OCI-LY7 (cell line): ENCODE data around the gene DIAPH2. TPM values are rescaled to one million over a fixed set of nuclear protein-coding genes. Genes with fewer than 3 reads are reported as not detected.

Source experiments
- BruUV-seq: library from RNA; stranded (reverse); fragments of 400-500 nt; replicated peaks from 2 replicates; lab custom pipeline; 2021; lab: Mats Ljungman, UMichigan
- CTCF ChIA-PET: fragments of 300-600 bp; sonication (Branson Sonifier 250); formaldehyde crosslinking; loops from one replicate; lab custom pipeline; 2022; ENCODE audit warnings: antibody characterized with exemption; ENCODE audit not compliant: unreplicated experiment; lab: Charles Lee
- POLR2A ChIA-PET: fragments of 300-600 bp; sonication (Branson Sonifier 250); formaldehyde crosslinking; loops from one replicate; lab custom pipeline; 2022; ENCODE audit warnings: antibody characterized with exemption; lab: Charles Lee
- DNase-seq: peaks from one replicate; pipeline ENCODE4 v3.0.0-alpha.2; 2015; ENCODE audit warnings: low spot score
- H2AFZ ChIP-seq: fragments of 200-600 bp; sonication (generic), shearing (Covaris generic); 2 replicates; pipeline ENCODE4 v1.6.1; 2014; ENCODE audit warnings: mild to moderate bottlenecking, antibody characterized with exemption, low read length, moderate library complexity
- H3K27ac ChIP-seq: fragments of 200-600 bp; sonication (generic); 2 replicates; pipeline ENCODE4 v1.5.1; 2014; ENCODE audit warnings: mixed run types, low read depth, mild to moderate bottlenecking, moderate library complexity, low read length, inconsistent platforms; ENCODE audit not compliant: poor library complexity, severe bottlenecking
- H3K36me3 ChIP-seq: fragments of 200-600 bp; sonication (generic); 2 replicates; pipeline ENCODE4 v1.6.1; 2014; ENCODE audit warnings: mild to moderate bottlenecking, antibody characterized with exemption, low read length, moderate library complexity, mixed read lengths; ENCODE audit not compliant: insufficient read depth
- H3K4me1 ChIP-seq: fragments of 200-600 bp; sonication (generic); 2 replicates; pipeline ENCODE4 v1.5.1; 2014; ENCODE audit warnings: mild to moderate bottlenecking, low read length; ENCODE audit not compliant: insufficient read depth, poor library complexity, severe bottlenecking
- H3K4me2 ChIP-seq: fragments of 200-600 bp; sonication (generic); 2 replicates; pipeline ENCODE4 v1.6.1; 2014; ENCODE audit warnings: mild to moderate bottlenecking, low read length
- H3K4me3 ChIP-seq: fragments of 200-600 bp; sonication (generic); 2 replicates; pipeline ENCODE4 v1.5.1; 2014; ENCODE audit warnings: mild to moderate bottlenecking, low read depth, low read length; ENCODE audit not compliant: poor library complexity, severe bottlenecking
- H3K79me2 ChIP-seq: fragments of 200-600 bp; sonication (generic); 2 replicates; pipeline ENCODE4 v1.6.1; 2016; ENCODE audit warnings: low read depth, mild to moderate bottlenecking, low read length, moderate library complexity, mixed read lengths; ENCODE audit not compliant: insufficient read depth
- H3K9me2 ChIP-seq: fragments of 200-600 bp; sonication (generic); 2 replicates; pipeline ENCODE4 v1.6.1; 2016; ENCODE audit warnings: mild to moderate bottlenecking, low read length, mixed read lengths; ENCODE audit not compliant: insufficient read depth
- H3K9me3 ChIP-seq: fragments of 200-600 bp; sonication (generic); 2 replicates; pipeline ENCODE4 v1.6.1; 2014; ENCODE audit warnings: mild to moderate bottlenecking, mixed run types, low read length, mixed read lengths
- H4K20me1 ChIP-seq: fragments of 200-600 bp; sonication (generic); 2 replicates; pipeline ENCODE4 v1.6.1; 2014; ENCODE audit warnings: mild to moderate bottlenecking, antibody characterized with exemption, low read length, moderate library complexity, mixed read lengths; ENCODE audit not compliant: insufficient read depth
- CTCF ChIP-seq: fragments of 200-600 bp; sonication (generic); conservative IDR thresholded peaks from 2 replicates; pipeline ENCODE4 v1.5.1; 2014; ENCODE audit warnings: mild to moderate bottlenecking, antibody characterized with exemption, low read length, moderate library complexity, mixed read lengths
- EZH2phosphoT487 ChIP-seq: fragments of 200-600 bp; sonication (generic); IDR thresholded peaks from 2 replicates; pipeline ENCODE4 v1.6.1; 2018; ENCODE audit warnings: low read depth, borderline replicate concordance, mild to moderate bottlenecking, mixed run types, antibody characterized with exemption, low read length, moderate library complexity, mixed read lengths
- intact Hi-C: fragments of 100-400 bp; cut with micrococcal nuclease; formaldehyde crosslinking; loops from one replicate; pipeline ENCODE4 v1.10.0; 2022; ENCODE audit not compliant: unreplicated experiment
- total RNA-seq, 2 experiments: library from RNA; depleted of rRNA in 1 of 2; stranded (reverse); fragments of >200 nt in 1 of 2; shearing (Covaris generic) in 1 of 2; gene quantifications; 2 replicates each; pipeline ENCODE4 v1.2.3, GENCODE V29; 2014 to 2022

Gene DIAPH2
- total RNA-seq, 2 experiments from 2014 or later: 21.3 to 21.5 TPM

- intact Hi-C loops: no loop called here
- ChIA-PET POLR2A (interaction anchor here (0.6 to 1.3 kb wide), 2 partner anchors 18 to 401 kb away, joined by 3 read pairs; no protein-coding TSS in a partner anchor), CTCF (no interaction called here)
- peaks cover 12% of the 10 kb centered on the region for H3K4me1 ChIP-seq
- H3K4me3 ChIP-seq: peak overlapping the region; percentile 21
- no peaks in the 10 kb centered on the region for H3K79me2 ChIP-seq
- peak overlapping the region; percentile 78 for H2AFZ ChIP-seq
- TF ChIP-seq CTCF: no peak
- TF ChIP-seq EZH2phosphoT487: no peak
- no peak overlapping the region for H3K27ac ChIP-seq
- BruUV-seq: no TSS peak
- no peaks in the 10 kb centered on the region for H3K9me3 ChIP-seq
- H3K36me3 ChIP-seq: no peaks in the 10 kb centered on the region
- DNase-seq: peak; percentile 52
- H3K4me2 ChIP-seq: peak overlapping the region; percentile 70
- H3K9me2 ChIP-seq: no peaks in the 10 kb centered on the region
- no peaks in the 10 kb centered on the region for H4K20me1 ChIP-seq
Measured at GRCh38 chrX:97563531-97564133, 879.0 kb downstream of the DIAPH2 start.

GRCh38 chrX:97564496-97564895, 879.9 kb downstream of the DIAPH2 start:
- CTCF ChIA-PET: no interaction called here
- intact Hi-C loops: no loop called here

GRCh38 chrX:97587171-97587570, 902.5 kb downstream of the DIAPH2 start:
- no peak overlapping the region for H2AFZ ChIP-seq
- no peaks in the 10 kb centered on the region for H3K9me2 ChIP-seq
- BruUV-seq: no TSS peak
- CTCF ChIA-PET: no interaction called here
- intact Hi-C loops: no loop called here
- H3K4me2 ChIP-seq: no peak overlapping the region
- no peaks in the 10 kb centered on the region for H3K4me1 ChIP-seq
- TF ChIP-seq EZH2phosphoT487 (no peak), CTCF (no peak)
- H3K9me3 ChIP-seq: no peaks in the 10 kb centered on the region
- no peaks in the 10 kb centered on the region for H4K20me1 ChIP-seq
- no peaks in the 10 kb centered on the region for H3K36me3 ChIP-seq
- H3K27ac ChIP-seq: no peak overlapping the region
- no peaks in the 10 kb centered on the region for H3K79me2 ChIP-seq
- POLR2A ChIA-PET: no interaction called here
- DNase-seq: no peak
- H3K4me3 ChIP-seq: no peak overlapping the region

More at GRCh38 chrX:97564496-97564895, 879.9 kb downstream of the DIAPH2 start:
- POLR2A ChIA-PET: interaction anchor here (0.7 to 1.3 kb wide), 3 partner anchors 18 to 927 kb away, joined by 3 read pairs; no protein-coding TSS in a partner anchor
- Histone ChIP-seq H3K4me1 (peaks cover 12% of the 10 kb centered on the region), H3K79me2 (no peaks in the 10 kb centered on the region), H3K4me2 (no peak overlapping the region), H2AFZ (no peak overlapping the region; the same call in 1 of the 2 replicates), H4K20me1 (no peaks in the 10 kb centered on the region), H3K4me3 (no peak overlapping the region), H3K36me3 (no peaks in the 10 kb centered on the region), H3K9me2 (no peaks in the 10 kb centered on the region), H3K27ac (no peak overlapping the region), H3K9me3 (no peaks in the 10 kb centered on the region)
- no TSS peak for BruUV-seq
- DNase-seq: no peak
- TF ChIP-seq EZH2phosphoT487: no peak
